Subcutaneous adipose tissue (tissue), 4 donors: Measurements from ENCODE around the gene ASMTL. TPM values are rescaled to one million over a fixed set of nuclear protein-coding genes. Genes with fewer than 3 reads are reported as not detected.

ENCODE experiments used
- CTCF ChIP-seq: fragments of 450-650 bp; IDR thresholded peaks from one replicate; pipeline ENCODE4 v1.5.1; 2016; ENCODE audit warnings: low read depth, mild to moderate bottlenecking, control low read depth, antibody characterized with exemption, moderate library complexity
- total RNA-seq, 4 donors: library from RNA; depleted of rRNA; stranded (reverse); fragments of >200 nt; gene quantifications; one replicate each; pipeline ENCODE4 v1.1.0, GENCODE V29; 2016

Gene ASMTL
- total RNA-seq, 4 donors from 2014 or later = 13.4 to 31.5 (median 24.5) TPM

- no peak for TF ChIP-seq CTCF
Observed at GRCh38 chrX:1477229-1477628, 24.5 kb upstream of the ASMTL start.

GRCh38 chrX:1476682-1477081, 24.0 kb upstream of the ASMTL start:
- no peak for TF ChIP-seq CTCF

- no peak for TF ChIP-seq CTCF
Observed at GRCh38 chrX:1475881-1476280, 23.2 kb upstream of the ASMTL start.

- TF ChIP-seq CTCF = no peak
Observed at GRCh38 chrX:1475481-1475880, 22.8 kb upstream of the ASMTL start.

DNA sequence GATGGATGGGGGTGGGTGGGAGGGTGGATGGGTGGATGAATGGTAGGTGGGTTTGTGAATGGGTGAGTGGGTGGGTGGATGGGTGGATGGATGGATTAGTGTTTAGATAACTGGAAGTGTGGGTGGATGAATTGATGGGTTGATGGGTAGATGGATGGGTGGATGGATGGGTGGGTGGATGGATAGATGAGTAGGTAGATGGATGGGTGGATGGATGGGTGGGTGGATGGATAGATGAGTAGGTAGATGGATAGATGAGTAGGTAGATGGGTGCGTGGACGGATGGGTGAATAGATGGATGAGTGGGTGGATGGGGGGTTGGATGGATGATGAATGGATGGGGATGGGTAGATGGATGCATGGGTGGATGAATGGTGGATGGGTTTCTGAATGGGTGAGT, 20.3 kb upstream of the ASMTL start:
- no peak for TF ChIP-seq CTCF

GRCh38 chrX:1468250-1468772, 15.6 kb upstream of the ASMTL start:
- TF ChIP-seq CTCF = no peak

DNA sequence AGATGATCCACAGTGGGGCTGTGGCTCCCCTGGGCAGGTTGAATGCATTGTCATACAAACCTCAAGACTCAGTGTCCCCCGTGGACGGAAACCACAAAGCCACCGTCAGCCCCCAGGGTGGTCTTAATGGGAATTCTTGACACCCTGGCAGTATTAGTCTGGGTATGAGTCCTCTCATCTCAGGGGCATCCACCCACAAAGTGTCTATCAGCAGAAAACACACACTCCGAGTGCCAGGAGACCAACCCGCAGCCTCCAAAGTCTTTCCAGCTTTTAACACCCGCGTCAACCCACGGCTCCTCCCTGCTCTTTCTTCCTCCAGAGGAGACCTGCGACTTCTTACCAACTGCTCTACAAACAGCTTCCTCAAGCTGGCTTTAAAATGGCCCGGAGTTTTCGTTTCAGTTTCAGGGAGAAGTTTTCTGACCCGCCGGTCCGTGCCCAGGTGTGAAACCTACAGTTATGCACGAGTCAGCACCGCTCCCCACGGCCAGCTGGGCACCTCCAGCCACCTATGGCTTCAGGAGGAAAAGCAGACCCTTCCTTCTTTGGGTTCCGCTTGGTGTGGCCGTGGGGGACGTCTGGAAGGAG, 14.4 kb upstream of the ASMTL start:
- TF ChIP-seq CTCF = no peak
